CD8-positive, alpha-beta memory T cell (primary cell): ENCODE results near the gene TMEM9. TPM values are rescaled to one million over a fixed set of nuclear protein-coding genes. Genes with fewer than 3 reads are reported as not detected.

ENCODE experiments used
- CTCF ChIA-PET: fragments of 350-600 bp; sonication (Branson Sonifier 250); formaldehyde crosslinking; loops from one replicate; lab custom pipeline; 2021; ENCODE audit warnings: antibody characterized with exemption; lab: Charles Lee
- POLR2A ChIA-PET: fragments of 350-600 bp; sonication (Branson Sonifier 250); formaldehyde crosslinking; loops from one replicate; lab custom pipeline; 2021; ENCODE audit warnings: antibody characterized with exemption; lab: Charles Lee
- DNase-seq, 5 donors: peaks; one replicate each; pipeline versions ENCODE4 v3.0.0 to v3.0.0-alpha.2; 2020 to 2022; ENCODE audit warnings: mixed read lengths in 1 of 5
- H3K27ac ChIP-seq: one replicate; pipeline ENCODE4 v1.7.0; 2013; ENCODE audit warnings: low read depth, mild to moderate bottlenecking, low read length, moderate library complexity
- H3K27me3 ChIP-seq: 2 replicates; pipeline ENCODE4 v1.7.0; 2013; ENCODE audit warnings: low read length, mild to moderate bottlenecking; ENCODE audit not compliant: insufficient read depth, poor library complexity, severe bottlenecking
- H3K36me3 ChIP-seq: 2 replicates; pipeline ENCODE4 v1.7.0; 2013; ENCODE audit warnings: mild to moderate bottlenecking, low read length, moderate library complexity; ENCODE audit not compliant: insufficient read depth
- H3K4me1 ChIP-seq: 2 replicates; pipeline ENCODE4 v1.7.0; 2013; ENCODE audit warnings: mild to moderate bottlenecking, low read length, moderate library complexity; ENCODE audit not compliant: insufficient read depth
- H3K4me3 ChIP-seq: 2 replicates; pipeline ENCODE4 v1.7.0; 2013; ENCODE audit warnings: mild to moderate bottlenecking, low read length
- H3K9me3 ChIP-seq: 2 replicates; pipeline ENCODE4 v1.7.0; 2013; ENCODE audit warnings: mild to moderate bottlenecking, low read length
- H3K27ac Mint-ChIP-seq, 8 donors: one replicate each; pipeline ENCODE4 v1.8.0; 2020 to 2021; ENCODE audit warnings: mixed read lengths in 8 of 8, mild to moderate bottlenecking in 6 of 8, inconsistent platforms in 3 of 8, moderate library complexity in 3 of 8
- H3K27me3 Mint-ChIP-seq, 2 donors: one replicate each; pipeline ENCODE4 v1.8.0; 2020 to 2021; ENCODE audit warnings: mixed read lengths in 2 of 2, mild to moderate bottlenecking in 1 of 2, moderate library complexity in 1 of 2
- H3K36me3 Mint-ChIP-seq, 3 donors: one replicate each; pipeline ENCODE4 v1.8.0; 2020 to 2021; ENCODE audit warnings: mixed read lengths in 3 of 3, inconsistent platforms in 1 of 3, mild to moderate bottlenecking in 1 of 3
- H3K4me1 Mint-ChIP-seq, 3 donors: one replicate each; pipeline ENCODE4 v1.8.0; 2020 to 2021; ENCODE audit warnings: mixed read lengths in 3 of 3, inconsistent platforms in 1 of 3, mild to moderate bottlenecking in 1 of 3
- H3K4me3 Mint-ChIP-seq, 7 donors: one replicate each; pipeline ENCODE4 v1.8.0; 2020 to 2021; ENCODE audit warnings: mixed read lengths in 7 of 7, mild to moderate bottlenecking in 6 of 7, moderate library complexity in 4 of 7, inconsistent platforms in 2 of 7
- H3K9me3 Mint-ChIP-seq, 5 donors: one replicate each; pipeline ENCODE4 v1.8.0; 2020 to 2022; ENCODE audit warnings: mixed read lengths in 5 of 5, mild to moderate bottlenecking in 3 of 5, moderate library complexity in 2 of 5, inconsistent platforms in 1 of 5
- polyA plus RNA-seq: library from polyadenylated mRNA; unstranded; fragments of 300-500 nt; fragmentation: Illumina TruSeq; gene quantifications from one replicate; pipeline ENCODE4 v1.2.3, GENCODE V29; 2021
- total RNA-seq, 2 experiments: library from RNA; stranded (reverse); gene quantifications; one replicate each; pipeline ENCODE4 v1.2.3, GENCODE V29; 2021

The TMEM9 gene
- total and polyA plus RNA-seq, 3 experiments from 2014 or later: 16.3 to 32.8 (median 17.1) TPM

DNA sequence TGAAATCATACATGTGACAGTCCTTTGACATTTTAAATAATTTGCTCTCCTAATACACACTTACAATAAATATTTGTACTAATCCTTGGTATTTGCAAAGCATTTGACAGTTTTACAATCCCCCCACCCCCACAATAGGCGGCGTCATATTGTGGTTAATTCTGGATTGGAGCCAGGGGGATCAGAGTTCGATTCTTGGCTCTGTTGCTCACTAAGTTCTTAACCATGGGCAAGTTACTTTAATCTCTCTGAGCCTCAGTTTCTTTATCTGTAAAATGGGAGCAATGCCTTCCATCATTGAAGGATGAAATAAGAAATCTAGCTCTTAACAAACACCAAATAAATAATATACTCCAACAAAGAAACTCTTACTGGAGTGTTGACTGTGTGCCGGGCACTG, 65.9 kb downstream of the TMEM9 start:
- H3K36me3 Mint-ChIP-seq: no peaks in the 10 kb centered on the region
- no peaks in the 10 kb centered on the region for H3K9me3 Mint-ChIP-seq
- Histone ChIP-seq H3K27ac (no peak overlapping the region), H3K9me3 (no peaks in the 10 kb centered on the region), H3K4me1 (no peaks in the 10 kb centered on the region), H3K36me3 (no peaks in the 10 kb centered on the region), H3K27me3 (peaks cover 4% of the 10 kb centered on the region), H3K4me3 (no peak overlapping the region)
- H3K4me1 Mint-ChIP-seq: no peaks in the 10 kb centered on the region
- no peak for DNase-seq
- peaks cover 11 to 32% of the 10 kb centered on the region in 2 donors for H3K27me3 Mint-ChIP-seq
- H3K27ac Mint-ChIP-seq: no peak overlapping the region
- CTCF ChIA-PET: no interaction called here
- POLR2A ChIA-PET: no interaction called here
- no peak overlapping the region for H3K4me3 Mint-ChIP-seq

GRCh38 chr1:201085902-201086735, 68.2 kb downstream of the TMEM9 start:
- peak in 2 of 5 donors; percentile 6 to 31 for DNase-seq
- Mint-ChIP-seq H3K9me3 (no peaks in the 10 kb centered on the region), H3K4me1 (no peaks in the 10 kb centered on the region), H3K4me3 (no peak overlapping the region), H3K36me3 (no peaks in the 10 kb centered on the region), H3K27ac (no peak overlapping the region), H3K27me3 (peaks cover 8 to 32% of the 10 kb centered on the region in 2 donors)
- no peaks in the 10 kb centered on the region for H3K9me3 ChIP-seq
- H3K4me3 ChIP-seq: no peak overlapping the region
- H3K27me3 ChIP-seq: peaks cover 4% of the 10 kb centered on the region
- POLR2A ChIA-PET: no interaction called here
- H3K27ac ChIP-seq: no peak overlapping the region
- H3K4me1 ChIP-seq: no peaks in the 10 kb centered on the region
- CTCF ChIA-PET: interaction anchor here (1.3 to 3.4 kb wide), 5 partner anchors 16 to 135 kb away, joined by 3 to 25 read pairs (median 4); no protein-coding TSS in a partner anchor
- H3K36me3 ChIP-seq: no peaks in the 10 kb centered on the region

Other genes with a start within 250 kb of the TMEM9 start
- 10 to 100 TPM; 37.5 to 37.6 TPM for gene KIF21B, start 130.8 kb downstream of the TMEM9 start, total RNA-seq
- 9.9 TPM for gene KIF21B, start 130.8 kb downstream of the TMEM9 start, polyA plus RNA-seq
- gene CACNA1S, start 42.0 kb downstream of the TMEM9 start, total RNA-seq: not detected
- gene CACNA1S, start 42.0 kb downstream of the TMEM9 start, polyA plus RNA-seq: not detected
- under 1 TPM in 1 of 2 experiments, not detected in 1; 0.22 TPM for gene ASCL5, start 27.3 kb downstream of the TMEM9 start, total RNA-seq
- gene ASCL5, start 27.3 kb downstream of the TMEM9 start, polyA plus RNA-seq: not detected
- not detected for gene IGFN1, start 36.4 kb upstream of the TMEM9 start, total RNA-seq
- not detected for gene IGFN1, start 36.4 kb upstream of the TMEM9 start, polyA plus RNA-seq
- not detected for gene PKP1, start 129.0 kb upstream of the TMEM9 start, total RNA-seq
- not detected for gene PKP1, start 129.0 kb upstream of the TMEM9 start, polyA plus RNA-seq
- not detected for gene TNNT2, start 223.2 kb upstream of the TMEM9 start, total RNA-seq
- not detected for gene TNNT2, start 223.2 kb upstream of the TMEM9 start, polyA plus RNA-seq
- gene LAD1, start 244.8 kb upstream of the TMEM9 start, total RNA-seq: not detected
- not detected for gene LAD1, start 244.8 kb upstream of the TMEM9 start, polyA plus RNA-seq